NCI-H2029 treated with DMSO at 0.1 percent for 48 hours (cell line): ENCODE results near the gene SENP7.
"Not testable (repeated sequence)": the region's sequence is repeated elsewhere in the genome, so short reads cannot be mapped to it uniquely, and the experiment has no call there.

Experiments used
- DNase-seq: peaks from one replicate; lab custom pipeline; 2025; lab: John Stamatoyannopoulos, UW

The SENP7 gene

GRCh38 chr3:101521211-101521701 is 8.2 kb upstream of the SENP7 start:
- no peak for DNase-seq

GRCh38 chr3:101519685-101520365 is 6.8 kb upstream of the SENP7 start:
- DNase-seq = no peak

- DNase-seq = peak; percentile 1
Measured at GRCh38 chr3:101518421-101518871, 5.4 kb upstream of the SENP7 start.

- DNase-seq = no peak
Measured at GRCh38 chr3:101513419-101513986, 491 bp upstream of the SENP7 start.

GRCh38 chr3:101512396-101512645 is 691 bp downstream of the SENP7 start:
- DNase-seq = no peak

GRCh38 chr3:101509811-101510210 is 3.2 kb downstream of the SENP7 start:
- no peak for DNase-seq

GRCh38 chr3:101509281-101509680 is 3.7 kb downstream of the SENP7 start:
- no peak for DNase-seq

- no peak for DNase-seq
Measured at GRCh38 chr3:101501783-101502182, 11.2 kb downstream of the SENP7 start.

GRCh38 chr3:101500208-101500607 is 12.8 kb downstream of the SENP7 start:
- DNase-seq = no peak

- DNase-seq = no peak
Measured at GRCh38 chr3:101497803-101498202, 15.2 kb downstream of the SENP7 start.

- DNase-seq = no peak
Measured at GRCh38 chr3:101495552-101495951, 17.5 kb downstream of the SENP7 start.

- no peak for DNase-seq
Measured at GRCh38 chr3:101484805-101485620, 28.0 kb downstream of the SENP7 start.

- DNase-seq = no peak
Measured at GRCh38 chr3:101478980-101479379, 34.0 kb downstream of the SENP7 start.

GRCh38 chr3:101474841-101475552 is 38.0 kb downstream of the SENP7 start:
- DNase-seq = not testable (repeated sequence)

- not testable (repeated sequence) for DNase-seq
Measured at GRCh38 chr3:101468676-101469075, 44.3 kb downstream of the SENP7 start.

- DNase-seq = not testable (repeated sequence)
Measured at GRCh38 chr3:101467310-101467663, 45.7 kb downstream of the SENP7 start.

GRCh38 chr3:101466465-101467309 is 46.3 kb downstream of the SENP7 start:
- no peak for DNase-seq

- DNase-seq = no peak
Measured at GRCh38 chr3:101464235-101464634, 48.8 kb downstream of the SENP7 start.

- DNase-seq = no peak
Measured at GRCh38 chr3:101461451-101461850, 51.6 kb downstream of the SENP7 start.

GRCh38 chr3:101458387-101458786 is 54.6 kb downstream of the SENP7 start:
- no peak for DNase-seq

- no peak for DNase-seq
Measured at GRCh38 chr3:101454629-101455028, 58.4 kb downstream of the SENP7 start.

- DNase-seq = no peak
Measured at GRCh38 chr3:101453961-101454360, 59.1 kb downstream of the SENP7 start.
